B cell (primary cell): ENCODE results near the gene PA2G4. TPM values are rescaled to one million over a fixed set of nuclear protein-coding genes. Genes with fewer than 3 reads are reported as not detected.
A peak's percentile ranks its signal among the peaks of the same experiment; 100 is the strongest.

ENCODE experiments used
- ATAC-seq: fragments of 200-7000 bp; cut with Tn5 transposase; one replicate; pipeline ENCODE4 v1.10.0; 2021; ENCODE audit warnings: low read depth, mild to moderate bottlenecking, moderate number of reproducible peaks, moderate library complexity
- CTCF ChIA-PET: fragments of 350-600 bp; sonication (Branson Sonifier 250); formaldehyde crosslinking; loops from one replicate; lab custom pipeline; 2021; ENCODE audit warnings: antibody characterized with exemption, inconsistent platforms; lab: Charles Lee
- POLR2A ChIA-PET: fragments of 350-600 bp; sonication (Branson Sonifier 250); formaldehyde crosslinking; loops from one replicate; lab custom pipeline; 2021; ENCODE audit warnings: antibody characterized with exemption; lab: Charles Lee
- DNase-seq: peaks from one replicate; pipeline ENCODE4 v3.0.0; 2013
- H2AFZ ChIP-seq: 2 replicates; pipeline ENCODE4 v1.6.1; 2012; ENCODE audit warnings: mild to moderate bottlenecking, low read depth, low read length; ENCODE audit not compliant: insufficient read depth, poor library complexity, severe bottlenecking
- H3K27ac ChIP-seq, 2 donors: 1 replicate in 1 of 2; 2 replicates in 1 of 2; pipeline ENCODE4 v1.5.1; 2012 to 2013; ENCODE audit warnings: low read length in 2 of 2, mild to moderate bottlenecking in 2 of 2, moderate library complexity in 1 of 2
- H3K27me3 ChIP-seq, 4 experiments: fragments of 200-600 bp in 1 of 4; sonication (generic) in 1 of 4; replicated peaks in 1 of 4; 1 replicate in 2 of 4; 2 replicates in 2 of 4; pipeline versions ENCODE4 v1.6.1 to v1.7.0; 2013 to 2016; ENCODE audit warnings: low read length in 3 of 4, mild to moderate bottlenecking in 2 of 4, mixed read lengths in 1 of 4, moderate library complexity in 1 of 4; ENCODE audit not compliant: insufficient read depth in 4 of 4, control insufficient read depth in 3 of 4; ENCODE audit errors: control extremely low read depth in 1 of 4
- H3K36me3 ChIP-seq, 2 experiments: replicated peaks in 1 of 2; 1 replicate in 1 of 2; 2 replicates in 1 of 2; pipeline versions ENCODE4 v1.6.1 to v1.7.1; 2013; ENCODE audit warnings: low read length in 1 of 2; ENCODE audit not compliant: insufficient read depth in 2 of 2, control insufficient read depth in 1 of 2; ENCODE audit errors: control extremely low read depth in 1 of 2, extremely low read depth in 1 of 2
- H3K4me1 ChIP-seq, 2 donors: fragments of 200-600 bp in 1 of 2; sonication (generic) in 1 of 2; 1 replicate in 1 of 2; 2 replicates in 1 of 2; pipeline versions ENCODE4 v1.5.1 to v1.6.1; 2013 to 2017; ENCODE audit warnings: low read length in 2 of 2; ENCODE audit not compliant: control insufficient read depth in 2 of 2, insufficient read depth in 2 of 2
- H3K4me2 ChIP-seq: replicated peaks from 2 replicates; pipeline ENCODE3; 2012; ENCODE audit warnings: mild to moderate bottlenecking, low read depth, low read length; ENCODE audit not compliant: poor library complexity, severe bottlenecking
- H3K4me3 ChIP-seq, 5 experiments: fragments of 200-600 bp in 1 of 5; sonication (generic) in 1 of 5; 1 replicate in 3 of 5; 2 replicates in 2 of 5; pipeline versions ENCODE4 v1.5.1 to v1.7.0; 2011 to 2016; ENCODE audit warnings: low read length in 4 of 5, mild to moderate bottlenecking in 4 of 5, low read depth in 2 of 5, control low read depth in 1 of 5, moderate library complexity in 1 of 5; ENCODE audit not compliant: insufficient read depth in 1 of 5; ENCODE audit errors: control extremely low read depth in 1 of 5, extremely low read depth in 1 of 5
- H3K79me2 ChIP-seq: fragments of 200-600 bp; sonication (generic); one replicate; pipeline ENCODE4 v1.6.0; 2016; ENCODE audit warnings: low read length; ENCODE audit not compliant: control insufficient read depth, insufficient read depth
- H3K9ac ChIP-seq: fragments of 200-600 bp; sonication (generic); 2 replicates; pipeline ENCODE4 v1.6.1; 2017; ENCODE audit warnings: mild to moderate bottlenecking, low read length, moderate library complexity
- H3K9me3 ChIP-seq, 3 donors: one replicate each; pipeline versions ENCODE4 v1.6.1 to v1.7.1; 2013; ENCODE audit warnings: low read length in 2 of 3; ENCODE audit not compliant: control insufficient read depth in 2 of 3, insufficient read depth in 1 of 3; ENCODE audit errors: control extremely low read depth in 1 of 3
- H4K20me1 ChIP-seq: 2 replicates; pipeline ENCODE4 v1.6.0; 2012; ENCODE audit warnings: mild to moderate bottlenecking, low read length; ENCODE audit not compliant: insufficient read depth, control insufficient read depth, poor library complexity, severe bottlenecking
- H3K27ac Mint-ChIP-seq: one replicate; pipeline ENCODE4 v1.8.0; 2021; ENCODE audit warnings: mixed read lengths
- H3K27me3 Mint-ChIP-seq: one replicate; pipeline ENCODE4 v1.8.0; 2021; ENCODE audit warnings: mixed read lengths
- H3K4me1 Mint-ChIP-seq: one replicate; pipeline ENCODE4 v1.8.0; 2021; ENCODE audit warnings: mixed read lengths
- H3K4me3 Mint-ChIP-seq: one replicate; pipeline ENCODE4 v1.8.0; 2021; ENCODE audit warnings: mixed read lengths
- H3K9me3 Mint-ChIP-seq: one replicate; pipeline ENCODE4 v1.8.0; 2022; ENCODE audit warnings: mixed read lengths; ENCODE audit not compliant: insufficient read depth
- EZH2 ChIP-seq: IDR thresholded peaks from 2 replicates; pipeline ENCODE4 v1.6.1; 2012; ENCODE audit warnings: borderline replicate concordance, low read depth, mild to moderate bottlenecking, moderate library complexity, low read length; ENCODE audit not compliant: insufficient read depth, poor library complexity, severe bottlenecking
- WGBS: methylation state at CpG from one replicate; pipeline ENCODE4 v1.1.5; 2013; ENCODE audit warnings: missing lambda C conversion rate; ENCODE audit not compliant: insufficient coverage; 5-methylcytosine and 5-hydroxymethylcytosine counted together
- intact Hi-C: fragments of 100-400 bp; cut with micrococcal nuclease; formaldehyde crosslinking; loops from one replicate; pipeline ENCODE4 v1.10.0; 2022
- polyA plus RNA-seq: library from polyadenylated mRNA; depleted of rRNA; stranded (reverse); fragments of >200 nt; gene quantifications from 2 replicates; pipeline ENCODE4 v1.2.3, GENCODE V29; 2012
- total RNA-seq, 2 donors: library from RNA; stranded (reverse); fragments of 120-200 nt in 1 of 2; gene quantifications; 1 replicate in 1 of 2; 2 replicates in 1 of 2; pipeline versions ENCODE4 v1.2.3 to v1.2.4, GENCODE V29; 2013 to 2022
- TF ChIP-seq, protein P1 (sequence below): fragments of 200-600 bp; IDR thresholded peaks from one replicate; pipeline ENCODE4 v1.8.0; 2022; ENCODE audit warnings: antibody characterized with exemption, mild to moderate bottlenecking

PA2G4 gene
- total and polyA plus RNA-seq, 2 donors (not counting 1 experiment from before 2014, with no cell fraction given): 56.7 to 77.3 TPM

DNA sequence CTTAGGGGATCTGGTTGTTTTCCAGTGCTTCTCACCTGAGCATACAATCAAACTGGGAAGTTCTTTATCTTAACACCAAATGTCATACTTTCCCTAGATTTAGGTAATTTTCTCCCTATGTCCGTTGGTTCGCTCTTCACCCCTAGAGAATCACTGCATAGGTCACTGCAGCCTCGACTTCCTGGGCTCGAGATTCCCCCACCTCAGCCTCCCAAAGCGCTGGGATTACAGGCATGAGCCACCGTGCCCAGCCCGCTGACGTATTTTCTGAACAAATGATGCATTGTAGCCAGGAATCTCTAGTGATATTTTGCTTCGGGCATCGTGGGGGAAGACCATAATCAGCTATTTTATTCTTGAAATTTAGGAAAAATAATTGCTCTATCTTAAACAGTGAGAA is 11.0 kb downstream of the PA2G4 start:
- CTCF ChIA-PET: interaction anchor here (0.7 to 4.8 kb wide), 5 partner anchors 11 to 177 kb away, joined by 3 to 34 read pairs (median 3); partner anchors contain the start of genes ESYT1, PA2G4 and SMARCC2
- H3K27ac Mint-ChIP-seq: peak overlapping the region; percentile 99
- H3K4me1 Mint-ChIP-seq: peaks cover 34% of the 10 kb centered on the region
- Histone ChIP-seq H3K9ac (peak overlapping the region; percentile 95), H3K4me2 (peak overlapping the region; percentile 85), H3K36me3 (peaks cover 0 to 39% of the 10 kb centered on the region in 2 experiments), H3K4me1 (peaks cover 17 to 30% of the 10 kb centered on the region in 2 donors), H2AFZ (peak overlapping the region; percentile 83), H3K27ac (peak overlapping the region; percentile 94 to 95), H3K27me3 (no peaks in the 10 kb centered on the region), H3K79me2 (peaks cover 21% of the 10 kb centered on the region), H3K4me3 (peak overlapping the region; percentile 64 to 99 (median 97)), H3K9me3 (no peaks in the 10 kb centered on the region), H4K20me1 (no peaks in the 10 kb centered on the region)
- peak overlapping the region; percentile 99 for H3K4me3 Mint-ChIP-seq
- POLR2A ChIA-PET: interaction anchor here (0.7 to 4.4 kb wide), 4 partner anchors 8 to 74 kb away, joined by 3 to 42 read pairs (median 8); partner anchors contain the start of genes PA2G4 and SMARCC2
- H3K27me3 Mint-ChIP-seq: no peaks in the 10 kb centered on the region
- no peaks in the 10 kb centered on the region for H3K9me3 Mint-ChIP-seq
- DNase-seq: no peak
- intact Hi-C loops: loop anchor here (5.0 kb wide), 5 partner anchors 42 to 1637 kb away; partner anchors contain the start of genes CDK4, DNAJC14, MYL6 and PYM1
- ATAC-seq: no peak
- TF ChIP-seq EZH2: no peak
- TF ChIP-seq, protein P1, sequence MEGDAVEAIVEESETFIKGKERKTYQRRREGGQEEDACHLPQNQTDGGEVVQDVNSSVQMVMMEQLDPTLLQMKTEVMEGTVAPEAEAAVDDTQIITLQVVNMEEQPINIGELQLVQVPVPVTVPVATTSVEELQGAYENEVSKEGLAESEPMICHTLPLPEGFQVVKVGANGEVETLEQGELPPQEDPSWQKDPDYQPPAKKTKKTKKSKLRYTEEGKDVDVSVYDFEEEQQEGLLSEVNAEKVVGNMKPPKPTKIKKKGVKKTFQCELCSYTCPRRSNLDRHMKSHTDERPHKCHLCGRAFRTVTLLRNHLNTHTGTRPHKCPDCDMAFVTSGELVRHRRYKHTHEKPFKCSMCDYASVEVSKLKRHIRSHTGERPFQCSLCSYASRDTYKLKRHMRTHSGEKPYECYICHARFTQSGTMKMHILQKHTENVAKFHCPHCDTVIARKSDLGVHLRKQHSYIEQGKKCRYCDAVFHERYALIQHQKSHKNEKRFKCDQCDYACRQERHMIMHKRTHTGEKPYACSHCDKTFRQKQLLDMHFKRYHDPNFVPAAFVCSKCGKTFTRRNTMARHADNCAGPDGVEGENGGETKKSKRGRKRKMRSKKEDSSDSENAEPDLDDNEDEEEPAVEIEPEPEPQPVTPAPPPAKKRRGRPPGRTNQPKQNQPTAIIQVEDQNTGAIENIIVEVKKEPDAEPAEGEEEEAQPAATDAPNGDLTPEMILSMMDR: no peak
- 83% methylated on average over 10 of the region's 10 CpGs for WGBS
